GM23338 (cell line): ENCODE results near the gene MAP7D3.

Experiments
- CREB1 ChIP-seq: fragments of 250-450 bp; sonication (Bioruptor Pico); IDR thresholded peaks from 2 replicates; pipeline ENCODE4 v1.5.0; 2020; ENCODE audit warnings: low read depth, mild to moderate bottlenecking, moderate library complexity
- CTCF ChIP-seq, 2 experiments: fragments of 200-600 bp in 1 of 2; sonication (generic) in 1 of 2; conservative IDR thresholded peaks; 2 replicates each; pipeline versions ENCODE4 v1.5.1 to v1.6.1; 2016 to 2017; ENCODE audit warnings: antibody characterized with exemption in 2 of 2, low read depth in 2 of 2, mild to moderate bottlenecking in 2 of 2, moderate library complexity in 1 of 2
- EZH2 ChIP-seq: fragments of 200-600 bp; sonication (generic); IDR thresholded peaks from one replicate; pipeline ENCODE4 v1.8.0; 2017; ENCODE audit warnings: antibody characterized with exemption, mild to moderate bottlenecking, low read depth; ENCODE audit not compliant: unreplicated experiment
- JUNB ChIP-seq: IDR thresholded peaks from one replicate; pipeline ENCODE4 v1.6.1; 2016; ENCODE audit warnings: antibody characterized with exemption; ENCODE audit not compliant: unreplicated experiment
- POLR2AphosphoS5 ChIP-seq: IDR thresholded peaks from 2 replicates; pipeline ENCODE4 v1.6.1; 2016; ENCODE audit warnings: antibody characterized with exemption, low read depth
- REST ChIP-seq: IDR thresholded peaks from one replicate; pipeline ENCODE4 v1.6.1; 2018; ENCODE audit warnings: antibody characterized with exemption; ENCODE audit not compliant: unreplicated experiment
- ZNF114 ChIP-seq: fragments of 250-450 bp; sonication (Bioruptor Pico); IDR thresholded peaks from 2 replicates; pipeline ENCODE4 v1.5.0; 2020; ENCODE audit warnings: mild to moderate bottlenecking, moderate library complexity
- ZNF331 ChIP-seq: fragments of 250-450 bp; sonication (Bioruptor Pico); IDR thresholded peaks from 2 replicates; pipeline ENCODE4 v1.5.0; 2020; ENCODE audit warnings: low read depth, mild to moderate bottlenecking, moderate library complexity
- TF ChIP-seq, protein P1 (sequence below): IDR thresholded peaks from 2 replicates; pipeline ENCODE4 v1.6.1; 2016; ENCODE audit warnings: antibody characterized with exemption

GRCh38 chrX:136199365-136199764 lies 51.8 kb downstream of the MAP7D3 start:
- no peak for TF ChIP-seq CREB1
- TF ChIP-seq EZH2: no peak
- no peak for TF ChIP-seq CTCF (conservative IDR thresholded peaks at IDR 0.05; ENCODE audit: low read depth in 2 of 2)
- no peak for TF ChIP-seq ZNF114 (CRISPR knock-in tag)
- TF ChIP-seq, protein P1, sequence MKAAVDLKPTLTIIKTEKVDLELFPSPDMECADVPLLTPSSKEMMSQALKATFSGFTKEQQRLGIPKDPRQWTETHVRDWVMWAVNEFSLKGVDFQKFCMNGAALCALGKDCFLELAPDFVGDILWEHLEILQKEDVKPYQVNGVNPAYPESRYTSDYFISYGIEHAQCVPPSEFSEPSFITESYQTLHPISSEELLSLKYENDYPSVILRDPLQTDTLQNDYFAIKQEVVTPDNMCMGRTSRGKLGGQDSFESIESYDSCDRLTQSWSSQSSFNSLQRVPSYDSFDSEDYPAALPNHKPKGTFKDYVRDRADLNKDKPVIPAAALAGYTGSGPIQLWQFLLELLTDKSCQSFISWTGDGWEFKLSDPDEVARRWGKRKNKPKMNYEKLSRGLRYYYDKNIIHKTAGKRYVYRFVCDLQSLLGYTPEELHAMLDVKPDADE: no peak
- no peak for TF ChIP-seq POLR2AphosphoS5
- no peak for TF ChIP-seq REST
- no peak for TF ChIP-seq JUNB
- no peak for TF ChIP-seq ZNF331 (CRISPR knock-in tag)
